ENCODE results near the gene COL15A1. TPM values are rescaled to one million over a fixed set of nuclear protein-coding genes. Genes with fewer than 3 reads are reported as not detected.
"Not testable (repeated sequence)": the region's sequence is repeated elsewhere in the genome, so short reads cannot be mapped to it uniquely, and the experiment has no call there.

COL15A1 gene
- total and polyA plus RNA-seq, 4 donors: 21.4 to 94.4 (median 57.3) TPM

- WGBS (ENCODE audit: insufficient coverage): 91% methylated on average over 16 of the region's 16 CpGs
- H3K36me3 ChIP-seq (ENCODE audit: control insufficient read depth, insufficient read depth, low read length): no peaks in the 10 kb centered on the region
- H3K4me1 ChIP-seq (ENCODE audit: control insufficient read depth, insufficient read depth, low read length): no peaks in the 10 kb centered on the region
- no peaks in the 10 kb centered on the region for H3K9me3 ChIP-seq (ENCODE audit: control insufficient read depth, insufficient read depth, low read length)
- DNase-seq (ENCODE audit: low read depth in 4 of 6, low spot score in 6 of 6): no peak
- H3K27me3 ChIP-seq (ENCODE audit: control insufficient read depth, insufficient read depth, low read length): no peaks in the 10 kb centered on the region
- no peak overlapping the region for H3K27ac ChIP-seq (ENCODE audit: low read depth, low read length)
- H3K4me3 ChIP-seq (ENCODE audit: low read depth, low read length): no peak overlapping the region
Measured at GRCh38 chr9:99004717-99005460, 61.2 kb downstream of the COL15A1 start.

DNA sequence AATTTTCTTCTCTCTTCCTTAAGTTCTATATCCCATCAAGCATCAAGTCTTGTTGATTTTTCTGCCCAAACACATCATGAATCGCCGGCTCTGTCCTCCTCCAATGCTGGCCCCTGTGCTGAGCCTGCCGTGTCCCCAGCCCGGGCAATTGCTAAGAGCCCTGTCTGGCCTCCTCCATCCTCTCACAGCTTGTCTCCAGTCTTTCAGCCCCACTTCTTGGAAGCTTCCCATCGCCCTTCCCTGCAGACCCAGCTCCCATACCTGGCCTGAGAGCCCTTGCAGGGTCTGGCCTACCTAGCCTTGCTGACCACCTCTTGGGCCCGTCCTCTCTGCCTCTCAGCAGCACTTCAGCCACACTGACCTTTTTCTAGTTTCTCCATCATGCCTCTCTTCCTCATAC lies 61.9 kb downstream of the COL15A1 start:
- no peak overlapping the region for H3K27ac ChIP-seq (ENCODE audit: low read depth, low read length)
- no peak for DNase-seq (ENCODE audit: low read depth in 4 of 6, low spot score in 6 of 6)
- 88% methylated on average over 6 of the region's 6 CpGs for WGBS (ENCODE audit: insufficient coverage)
- H3K9me3 ChIP-seq (ENCODE audit: control insufficient read depth, insufficient read depth, low read length): peaks cover 2% of the 10 kb centered on the region
- H3K36me3 ChIP-seq (ENCODE audit: control insufficient read depth, insufficient read depth, low read length): no peaks in the 10 kb centered on the region
- no peak overlapping the region for H3K4me3 ChIP-seq (ENCODE audit: low read depth, low read length)
- no peaks in the 10 kb centered on the region for H3K4me1 ChIP-seq (ENCODE audit: control insufficient read depth, insufficient read depth, low read length)
- no peaks in the 10 kb centered on the region for H3K27me3 ChIP-seq (ENCODE audit: control insufficient read depth, insufficient read depth, low read length)

DNA sequence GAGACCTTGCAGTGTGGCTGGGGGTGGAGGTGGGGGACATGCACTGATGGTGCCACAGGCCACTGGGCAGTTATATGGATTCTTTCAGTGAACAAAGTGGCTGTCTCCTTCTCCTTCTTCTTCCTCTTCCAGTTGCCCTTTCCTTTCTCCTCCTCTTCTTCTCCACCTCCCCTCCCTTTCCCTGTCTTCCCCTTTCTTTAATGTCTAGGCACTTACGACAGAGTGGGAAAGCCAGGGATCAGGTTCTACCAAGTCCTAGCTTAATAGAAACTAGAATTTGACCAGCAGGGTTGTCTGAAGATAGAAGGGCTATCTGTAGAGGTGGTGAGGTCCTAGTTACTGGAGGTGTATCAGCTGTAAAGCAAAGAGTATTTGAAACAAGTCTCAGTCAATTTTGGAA lies 62.8 kb downstream of the COL15A1 start:
- H3K27ac ChIP-seq (ENCODE audit: low read depth, low read length): no peak overlapping the region
- no peak overlapping the region for H3K4me3 ChIP-seq (ENCODE audit: low read depth, low read length)
- WGBS (ENCODE audit: insufficient coverage): 83% methylated on average over 1 of the region's 1 CpG
- peaks cover 4% of the 10 kb centered on the region for H3K9me3 ChIP-seq (ENCODE audit: control insufficient read depth, insufficient read depth, low read length)
- H3K27me3 ChIP-seq (ENCODE audit: control insufficient read depth, insufficient read depth, low read length): no peaks in the 10 kb centered on the region
- H3K36me3 ChIP-seq (ENCODE audit: control insufficient read depth, insufficient read depth, low read length): no peaks in the 10 kb centered on the region
- no peaks in the 10 kb centered on the region for H3K4me1 ChIP-seq (ENCODE audit: control insufficient read depth, insufficient read depth, low read length)
- no peak for DNase-seq (ENCODE audit: low read depth in 4 of 6, low spot score in 6 of 6)

- 86% methylated on average over 1 of the region's 2 CpGs for WGBS (ENCODE audit: insufficient coverage)
- Histone ChIP-seq H3K36me3 (ENCODE audit: control insufficient read depth, insufficient read depth, low read length) (no peaks in the 10 kb centered on the region), H3K4me3 (ENCODE audit: low read depth, low read length) (no peak overlapping the region), H3K27ac (ENCODE audit: low read depth, low read length) (no peak overlapping the region), H3K4me1 (ENCODE audit: control insufficient read depth, insufficient read depth, low read length) (no peaks in the 10 kb centered on the region), H3K9me3 (ENCODE audit: control insufficient read depth, insufficient read depth, low read length) (peaks cover 4% of the 10 kb centered on the region), H3K27me3 (ENCODE audit: control insufficient read depth, insufficient read depth, low read length) (no peaks in the 10 kb centered on the region)
- DNase-seq (ENCODE audit: low read depth in 4 of 6, low spot score in 6 of 6): no peak
Measured at GRCh38 chr9:99006979-99007378, 63.3 kb downstream of the COL15A1 start.

DNA sequence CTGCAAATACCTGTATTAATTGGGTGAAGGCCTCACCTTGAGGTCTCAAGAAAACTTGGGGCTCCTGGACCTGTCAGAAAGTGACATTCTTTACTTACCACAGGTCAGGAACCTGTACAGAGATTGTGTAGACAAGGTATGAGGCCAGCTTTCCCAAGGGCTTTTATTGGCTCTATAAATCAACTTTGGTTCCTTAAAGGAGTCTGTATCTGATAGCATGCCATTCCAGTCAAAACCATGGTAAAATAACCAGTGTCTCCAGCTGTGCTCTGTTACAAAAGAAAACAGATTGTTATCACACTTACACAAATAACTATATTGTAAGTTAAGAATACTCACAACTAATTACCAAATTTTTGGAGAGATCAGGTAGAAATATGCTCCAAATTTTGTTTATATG lies 64.5 kb downstream of the COL15A1 start:
- no peak overlapping the region for H3K27ac ChIP-seq (ENCODE audit: low read depth, low read length)
- no peaks in the 10 kb centered on the region for H3K36me3 ChIP-seq (ENCODE audit: control insufficient read depth, insufficient read depth, low read length)
- H3K9me3 ChIP-seq (ENCODE audit: control insufficient read depth, insufficient read depth, low read length): peaks cover 5% of the 10 kb centered on the region
- H3K27me3 ChIP-seq (ENCODE audit: control insufficient read depth, insufficient read depth, low read length): no peaks in the 10 kb centered on the region
- no peak for DNase-seq (ENCODE audit: low read depth in 4 of 6, low spot score in 6 of 6)
- H3K4me1 ChIP-seq (ENCODE audit: control insufficient read depth, insufficient read depth, low read length): no peaks in the 10 kb centered on the region
- H3K4me3 ChIP-seq (ENCODE audit: low read depth, low read length): no peak overlapping the region

DNA sequence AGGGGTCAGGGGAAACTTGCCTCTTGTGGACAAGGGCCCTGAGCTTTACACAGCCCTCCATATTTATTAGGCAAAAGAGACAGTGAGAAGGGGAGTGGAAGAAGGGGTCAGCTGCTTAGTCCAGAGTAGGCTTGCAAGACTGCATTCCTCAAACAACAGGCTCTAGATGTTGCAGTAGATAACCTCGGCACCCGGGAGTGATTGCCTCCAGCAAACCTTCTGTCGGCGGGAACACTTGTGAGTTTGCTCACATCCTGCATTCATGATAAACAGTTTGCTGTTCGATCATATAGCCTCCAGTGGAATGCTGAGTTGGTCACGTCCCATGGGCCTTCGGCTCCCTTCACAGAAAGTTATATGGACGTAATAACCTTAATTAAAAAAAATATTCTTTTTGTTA lies 66.7 kb downstream of the COL15A1 start:
- H3K36me3 ChIP-seq (ENCODE audit: control insufficient read depth, insufficient read depth, low read length); H3K27ac ChIP-seq (ENCODE audit: low read depth, low read length); H3K4me1 ChIP-seq (ENCODE audit: control insufficient read depth, insufficient read depth, low read length); DNase-seq (ENCODE audit: low read depth in 4 of 6, low spot score in 6 of 6); H3K9me3 ChIP-seq (ENCODE audit: control insufficient read depth, insufficient read depth, low read length); H3K4me3 ChIP-seq (ENCODE audit: low read depth, low read length); H3K27me3 ChIP-seq (ENCODE audit: control insufficient read depth, insufficient read depth, low read length): not testable (repeated sequence)
- WGBS (ENCODE audit: insufficient coverage): 78% methylated on average over 5 of the region's 8 CpGs

- H3K4me3 ChIP-seq (ENCODE audit: low read depth, low read length): no peak overlapping the region
- no peaks in the 10 kb centered on the region for H3K4me1 ChIP-seq (ENCODE audit: control insufficient read depth, insufficient read depth, low read length)
- H3K27ac ChIP-seq (ENCODE audit: low read depth, low read length): no peak overlapping the region
- peaks cover 5% of the 10 kb centered on the region for H3K9me3 ChIP-seq (ENCODE audit: control insufficient read depth, insufficient read depth, low read length)
- H3K27me3 ChIP-seq (ENCODE audit: control insufficient read depth, insufficient read depth, low read length): no peaks in the 10 kb centered on the region
- no peaks in the 10 kb centered on the region for H3K36me3 ChIP-seq (ENCODE audit: control insufficient read depth, insufficient read depth, low read length)
- DNase-seq (ENCODE audit: low read depth in 4 of 6, low spot score in 6 of 6): peak in 1 of 6 donors; percentile 7
Measured at GRCh38 chr9:99011161-99011709, 67.5 kb downstream of the COL15A1 start.

- Histone ChIP-seq H3K4me3 (ENCODE audit: low read depth, low read length) (no peak overlapping the region), H3K36me3 (ENCODE audit: control insufficient read depth, insufficient read depth, low read length) (no peaks in the 10 kb centered on the region), H3K27me3 (ENCODE audit: control insufficient read depth, insufficient read depth, low read length) (no peaks in the 10 kb centered on the region), H3K27ac (ENCODE audit: low read depth, low read length) (no peak overlapping the region), H3K9me3 (ENCODE audit: control insufficient read depth, insufficient read depth, low read length) (peaks cover 5% of the 10 kb centered on the region), H3K4me1 (ENCODE audit: control insufficient read depth, insufficient read depth, low read length) (no peaks in the 10 kb centered on the region)
- no CpG with 5 or more reads among the region's 5 CpGs for WGBS (ENCODE audit: insufficient coverage)
- no peak for DNase-seq (ENCODE audit: low read depth in 4 of 6, low spot score in 6 of 6)
Measured at GRCh38 chr9:99012957-99013512, 69.3 kb downstream of the COL15A1 start.

- Histone ChIP-seq H3K9me3 (ENCODE audit: control insufficient read depth, insufficient read depth, low read length) (peaks cover 5% of the 10 kb centered on the region), H3K36me3 (ENCODE audit: control insufficient read depth, insufficient read depth, low read length) (no peaks in the 10 kb centered on the region), H3K27me3 (ENCODE audit: control insufficient read depth, insufficient read depth, low read length) (no peaks in the 10 kb centered on the region), H3K4me3 (ENCODE audit: low read depth, low read length) (no peak overlapping the region), H3K4me1 (ENCODE audit: control insufficient read depth, insufficient read depth, low read length) (no peaks in the 10 kb centered on the region), H3K27ac (ENCODE audit: low read depth, low read length) (no peak overlapping the region)
- no peak for DNase-seq (ENCODE audit: low read depth in 4 of 6, low spot score in 6 of 6)
- WGBS (ENCODE audit: insufficient coverage): 80% methylated on average over 1 of the region's 4 CpGs
Measured at GRCh38 chr9:99013550-99013949, 69.8 kb downstream of the COL15A1 start.

- DNase-seq (ENCODE audit: low read depth in 4 of 6, low spot score in 6 of 6): no peak
- no peaks in the 10 kb centered on the region for H3K4me1 ChIP-seq (ENCODE audit: control insufficient read depth, insufficient read depth, low read length)
- 97% methylated on average over 2 of the region's 3 CpGs for WGBS (ENCODE audit: insufficient coverage)
- H3K4me3 ChIP-seq (ENCODE audit: low read depth, low read length): no peak overlapping the region
- H3K36me3 ChIP-seq (ENCODE audit: control insufficient read depth, insufficient read depth, low read length): no peaks in the 10 kb centered on the region
- no peak overlapping the region for H3K27ac ChIP-seq (ENCODE audit: low read depth, low read length)
- peaks cover 5% of the 10 kb centered on the region for H3K9me3 ChIP-seq (ENCODE audit: control insufficient read depth, insufficient read depth, low read length)
- H3K27me3 ChIP-seq (ENCODE audit: control insufficient read depth, insufficient read depth, low read length): no peaks in the 10 kb centered on the region
Measured at GRCh38 chr9:99015448-99015847, 71.7 kb downstream of the COL15A1 start.
